ENCODE results near the gene ZNF595. TPM values are rescaled to one million over a fixed set of nuclear protein-coding genes. Genes with fewer than 3 reads are reported as not detected.
"Not testable (repeated sequence)": the region's sequence is repeated elsewhere in the genome, so short reads cannot be mapped to it uniquely, and the experiment has no call there.

The ZNF595 gene
- total RNA-seq, 1 donor from 2014 or later = 2.6 TPM

DNA sequence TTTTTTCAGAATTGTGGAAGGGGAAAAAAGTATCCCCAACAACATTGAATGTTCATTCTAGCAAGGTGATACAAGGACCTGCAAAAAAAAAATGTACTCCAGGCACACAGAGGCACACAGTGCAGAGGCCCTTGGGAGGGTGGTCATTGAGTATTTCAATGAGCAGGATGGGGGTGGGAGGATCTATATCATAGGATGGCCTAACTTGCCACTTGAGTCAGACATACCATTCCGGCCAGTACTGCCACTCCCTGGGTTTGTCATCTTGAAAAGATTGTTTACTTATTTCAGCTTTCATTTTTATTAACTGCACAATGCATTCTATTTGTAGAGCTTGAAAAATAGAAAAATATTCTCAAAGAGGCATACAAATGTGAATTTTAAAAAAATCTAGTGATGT lies 18.7 kb downstream of the ZNF595 start:
- H3K27ac Mint-ChIP-seq (ENCODE audit: unreplicated experiment) = no peak overlapping the region
- DNase-seq (ENCODE audit: low spot score) = no peak
- H3K4me1 Mint-ChIP-seq (ENCODE audit: low read depth) = no peaks in the 10 kb centered on the region
- H3K4me3 Mint-ChIP-seq (ENCODE audit: unreplicated experiment) = no peak overlapping the region
- H3K36me3 Mint-ChIP-seq (ENCODE audit: low read depth) = peaks cover 29% of the 10 kb centered on the region
- TF ChIP-seq, protein P1, sequence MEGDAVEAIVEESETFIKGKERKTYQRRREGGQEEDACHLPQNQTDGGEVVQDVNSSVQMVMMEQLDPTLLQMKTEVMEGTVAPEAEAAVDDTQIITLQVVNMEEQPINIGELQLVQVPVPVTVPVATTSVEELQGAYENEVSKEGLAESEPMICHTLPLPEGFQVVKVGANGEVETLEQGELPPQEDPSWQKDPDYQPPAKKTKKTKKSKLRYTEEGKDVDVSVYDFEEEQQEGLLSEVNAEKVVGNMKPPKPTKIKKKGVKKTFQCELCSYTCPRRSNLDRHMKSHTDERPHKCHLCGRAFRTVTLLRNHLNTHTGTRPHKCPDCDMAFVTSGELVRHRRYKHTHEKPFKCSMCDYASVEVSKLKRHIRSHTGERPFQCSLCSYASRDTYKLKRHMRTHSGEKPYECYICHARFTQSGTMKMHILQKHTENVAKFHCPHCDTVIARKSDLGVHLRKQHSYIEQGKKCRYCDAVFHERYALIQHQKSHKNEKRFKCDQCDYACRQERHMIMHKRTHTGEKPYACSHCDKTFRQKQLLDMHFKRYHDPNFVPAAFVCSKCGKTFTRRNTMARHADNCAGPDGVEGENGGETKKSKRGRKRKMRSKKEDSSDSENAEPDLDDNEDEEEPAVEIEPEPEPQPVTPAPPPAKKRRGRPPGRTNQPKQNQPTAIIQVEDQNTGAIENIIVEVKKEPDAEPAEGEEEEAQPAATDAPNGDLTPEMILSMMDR (IDR thresholded peaks at IDR 0.05) = no peak
- no peaks in the 10 kb centered on the region for H3K27me3 Mint-ChIP-seq (ENCODE audit: low read depth)
- peaks cover 65% of the 10 kb centered on the region for H3K9me3 Mint-ChIP-seq (ENCODE audit: low read depth)

DNA sequence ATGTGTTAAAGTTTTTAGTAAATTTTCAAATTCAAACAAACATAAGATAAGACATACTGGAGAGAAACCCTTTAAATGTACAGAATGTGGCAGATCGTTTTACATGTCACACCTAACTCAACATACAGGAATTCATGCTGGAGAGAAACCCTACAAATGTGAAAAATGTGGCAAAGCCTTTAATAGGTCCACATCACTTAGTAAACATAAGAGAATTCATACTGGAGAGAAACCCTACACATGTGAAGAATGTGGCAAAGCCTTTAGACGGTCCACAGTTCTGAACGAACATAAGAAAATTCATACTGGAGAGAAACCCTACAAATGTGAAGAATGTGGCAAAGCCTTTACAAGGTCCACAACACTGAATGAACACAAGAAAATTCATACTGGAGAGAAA lies 32.8 kb downstream of the ZNF595 start:
- Mint-ChIP-seq H3K4me3 (ENCODE audit: unreplicated experiment) (no peak overlapping the region), H3K36me3 (ENCODE audit: low read depth) (peaks cover 51% of the 10 kb centered on the region), H3K9me3 (ENCODE audit: low read depth) (peaks cover 67% of the 10 kb centered on the region), H3K4me1 (ENCODE audit: low read depth) (no peaks in the 10 kb centered on the region), H3K27me3 (ENCODE audit: low read depth) (no peaks in the 10 kb centered on the region), H3K27ac (ENCODE audit: unreplicated experiment) (no peak overlapping the region)
- TF ChIP-seq, protein P1 (IDR thresholded peaks at IDR 0.05) = no peak
- no peak for DNase-seq (ENCODE audit: low spot score)

DNA sequence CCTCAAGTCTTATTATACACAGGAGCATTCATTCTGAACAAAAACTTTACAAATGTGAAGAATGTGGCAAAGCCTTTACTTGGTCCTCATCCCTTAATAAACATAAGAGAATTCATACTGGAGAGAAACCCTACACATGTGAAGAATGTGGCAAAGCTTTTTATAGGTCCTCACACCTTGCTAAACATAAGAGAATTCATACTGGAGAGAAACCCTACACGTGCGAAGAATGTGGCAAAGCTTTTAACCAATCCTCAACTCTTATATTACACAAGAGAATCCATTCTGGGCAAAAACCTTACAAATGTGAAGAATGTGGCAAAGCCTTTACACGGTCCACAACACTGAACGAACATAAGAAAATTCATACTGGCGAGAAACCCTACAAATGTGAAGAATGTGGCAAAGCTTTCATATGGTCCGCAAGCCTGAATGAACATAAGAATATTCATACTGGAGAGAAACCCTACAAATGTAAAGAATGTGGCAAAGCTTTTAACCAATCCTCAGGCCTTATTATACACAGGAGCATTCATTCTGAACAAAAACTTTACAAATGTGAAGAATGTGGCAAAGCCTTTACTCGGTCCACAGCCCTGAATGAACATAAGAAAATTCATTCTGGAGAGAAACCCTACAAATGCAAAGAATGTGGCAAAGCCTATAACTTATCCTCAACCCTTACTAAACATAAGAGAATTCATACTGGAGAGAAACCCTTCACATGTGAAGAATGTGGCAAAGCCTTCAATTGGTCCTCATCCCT lies 33.6 kb downstream of the ZNF595 start:
- H3K27ac Mint-ChIP-seq (ENCODE audit: unreplicated experiment); H3K4me3 Mint-ChIP-seq (ENCODE audit: unreplicated experiment); H3K4me1 Mint-ChIP-seq (ENCODE audit: low read depth); DNase-seq (ENCODE audit: low spot score); H3K27me3 Mint-ChIP-seq (ENCODE audit: low read depth): not testable (repeated sequence)
- H3K9me3 Mint-ChIP-seq (ENCODE audit: low read depth) = peaks cover 67% of the 10 kb centered on the region
- peaks cover 51% of the 10 kb centered on the region for H3K36me3 Mint-ChIP-seq (ENCODE audit: low read depth)

DNA sequence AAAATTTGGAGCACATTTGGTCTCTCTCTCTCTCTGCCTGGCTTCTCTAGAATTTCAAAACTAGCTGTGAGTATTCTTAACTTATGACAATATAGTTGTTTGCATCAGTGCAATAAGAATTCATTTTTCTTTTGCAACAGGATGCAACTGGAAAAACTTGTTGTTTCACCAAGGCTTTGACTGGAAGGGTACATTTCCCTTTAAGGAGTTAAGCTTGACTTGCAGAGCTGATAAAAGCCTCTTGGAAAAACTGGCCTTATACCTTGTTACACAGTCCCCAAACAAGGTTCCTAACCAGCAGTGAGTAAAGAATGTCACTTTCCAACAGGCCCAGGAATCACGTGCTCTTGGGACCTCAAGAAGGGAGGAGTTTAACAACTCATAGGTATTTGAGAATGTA lies 45.3 kb downstream of the ZNF595 start:
- no peaks in the 10 kb centered on the region for H3K27me3 Mint-ChIP-seq (ENCODE audit: low read depth)
- H3K9me3 Mint-ChIP-seq (ENCODE audit: low read depth) = peaks cover 60% of the 10 kb centered on the region
- no peak overlapping the region for H3K27ac Mint-ChIP-seq (ENCODE audit: unreplicated experiment)
- no peak overlapping the region for H3K4me3 Mint-ChIP-seq (ENCODE audit: unreplicated experiment)
- DNase-seq (ENCODE audit: low spot score) = no peak
- H3K4me1 Mint-ChIP-seq (ENCODE audit: low read depth) = no peaks in the 10 kb centered on the region
- peaks cover 12% of the 10 kb centered on the region for H3K36me3 Mint-ChIP-seq (ENCODE audit: low read depth)
- TF ChIP-seq, protein P1 (IDR thresholded peaks at IDR 0.05) = no peak

DNA sequence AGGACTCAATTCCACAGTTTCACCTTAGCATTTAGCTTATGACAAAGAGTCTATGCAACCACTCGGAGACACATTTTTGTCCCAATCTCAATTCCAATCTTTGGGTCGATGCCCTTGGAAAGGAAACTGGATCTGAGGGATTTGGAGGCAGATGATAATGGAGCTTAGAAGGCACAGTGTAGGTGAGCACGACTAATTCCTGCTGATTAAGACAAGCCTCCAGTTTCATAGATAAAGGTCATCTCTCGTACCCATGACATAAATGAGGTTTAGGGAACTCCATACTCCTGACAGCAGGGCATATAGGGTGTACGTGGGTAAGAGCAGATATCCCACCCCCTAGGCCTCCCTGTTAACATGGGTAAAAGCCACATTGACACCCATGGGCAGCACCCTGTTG lies 46.7 kb downstream of the ZNF595 start:
- H3K36me3 Mint-ChIP-seq (ENCODE audit: low read depth) = peaks cover 7% of the 10 kb centered on the region
- TF ChIP-seq, protein P1 (IDR thresholded peaks at IDR 0.05) = no peak
- no peak overlapping the region for H3K4me3 Mint-ChIP-seq (ENCODE audit: unreplicated experiment)
- H3K9me3 Mint-ChIP-seq (ENCODE audit: low read depth) = peaks cover 53% of the 10 kb centered on the region
- no peak for DNase-seq (ENCODE audit: low spot score)
- no peaks in the 10 kb centered on the region for H3K27me3 Mint-ChIP-seq (ENCODE audit: low read depth)
- no peaks in the 10 kb centered on the region for H3K4me1 Mint-ChIP-seq (ENCODE audit: low read depth)
- H3K27ac Mint-ChIP-seq (ENCODE audit: unreplicated experiment) = no peak overlapping the region

DNA sequence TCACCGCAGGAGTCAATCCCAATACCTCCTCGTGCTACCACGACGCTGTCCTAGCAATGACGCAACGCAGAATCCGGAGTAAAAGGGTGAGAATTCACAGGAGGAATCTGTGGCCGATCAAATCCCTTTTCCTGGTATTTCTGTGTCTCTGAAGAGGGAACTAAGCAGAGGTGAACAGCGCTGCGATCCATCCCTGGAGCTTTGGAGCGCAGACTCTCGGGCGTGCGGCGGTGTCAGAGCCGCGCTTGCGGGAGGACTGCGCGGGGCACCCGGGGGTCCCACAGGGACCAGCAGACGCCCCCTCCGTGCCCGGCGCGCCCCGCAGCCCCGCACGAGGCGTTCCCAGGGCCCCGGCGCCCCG lies 53.9 kb downstream of the ZNF595 start:
- TF ChIP-seq, protein P1 (IDR thresholded peaks at IDR 0.05) = no peak
- Mint-ChIP-seq H3K9me3 (ENCODE audit: low read depth) (peaks cover 59% of the 10 kb centered on the region), H3K27me3 (ENCODE audit: low read depth) (no peaks in the 10 kb centered on the region), H3K27ac (ENCODE audit: unreplicated experiment) (no peak overlapping the region), H3K36me3 (ENCODE audit: low read depth) (peaks cover 3% of the 10 kb centered on the region), H3K4me1 (ENCODE audit: low read depth) (no peaks in the 10 kb centered on the region), H3K4me3 (ENCODE audit: unreplicated experiment) (no peak overlapping the region)
- DNase-seq (ENCODE audit: low spot score) = no peak

Data from chondrocyte (in vitro differentiated cells).